MM.1S (cell line): ENCODE measurements around the gene TRPM2.

ENCODE experiments used
- DNase-seq: peaks from one replicate; pipeline ENCODE4 v3.0.0-alpha.2; 2015
- H2AFZ ChIP-seq: fragments of 300-600 bp; sonication (generic); 2 replicates; pipeline ENCODE4 v1.6.0; 2016; ENCODE audit warnings: antibody characterized with exemption, low read length
- H3F3A ChIP-seq: fragments of 300-600 bp; sonication (generic); 2 replicates; pipeline ENCODE4 v1.6.1; 2016; ENCODE audit warnings: mild to moderate bottlenecking, antibody characterized with exemption, low read length, moderate library complexity, mixed read lengths; ENCODE audit not compliant: insufficient read depth
- H3K27ac ChIP-seq: fragments of 300-600 bp; sonication (generic); 2 replicates; pipeline ENCODE4 v1.5.1; 2016; ENCODE audit warnings: mild to moderate bottlenecking, low read length
- H3K27me3 ChIP-seq: fragments of 300-600 bp; sonication (generic); replicated peaks from 2 replicates; pipeline ENCODE4 v1.6.0; 2016; ENCODE audit warnings: low read length; ENCODE audit not compliant: insufficient read depth
- H3K36me3 ChIP-seq: fragments of 300-600 bp; sonication (generic); replicated peaks from 2 replicates; pipeline ENCODE4 v1.6.1; 2016; ENCODE audit warnings: mild to moderate bottlenecking, low read length, mixed read lengths; ENCODE audit not compliant: insufficient read depth
- H3K4me1 ChIP-seq: fragments of 300-600 bp; sonication (generic); 2 replicates; pipeline ENCODE4 v1.6.1; 2016; ENCODE audit warnings: low read length, mixed read lengths
- H3K4me2 ChIP-seq: fragments of 300-600 bp; sonication (generic); 2 replicates; pipeline ENCODE4 v1.6.0; 2016; ENCODE audit warnings: low read depth, low read length
- H3K4me3 ChIP-seq: fragments of 300-600 bp; sonication (generic); 2 replicates; pipeline ENCODE4 v1.5.1; 2016; ENCODE audit warnings: low read length, mixed read lengths
- H3K79me2 ChIP-seq: fragments of 300-600 bp; sonication (generic); 2 replicates; pipeline ENCODE4 v1.6.1; 2016; ENCODE audit warnings: mixed run types, low read length, mixed read lengths
- H3K9ac ChIP-seq: fragments of 300-600 bp; sonication (generic); 2 replicates; pipeline ENCODE4 v1.6.1; 2016; ENCODE audit warnings: low read length, mixed read lengths
- H3K9me2 ChIP-seq: fragments of 300-600 bp; sonication (generic); replicated peaks from 2 replicates; pipeline ENCODE4 v1.6.1; 2016; ENCODE audit warnings: mild to moderate bottlenecking, low read length, mixed read lengths; ENCODE audit not compliant: insufficient read depth
- H3K9me3 ChIP-seq: fragments of 300-600 bp; sonication (generic); replicated peaks from 2 replicates; pipeline ENCODE4 v1.6.1; 2016; ENCODE audit warnings: mild to moderate bottlenecking, low read length, mixed read lengths; ENCODE audit not compliant: insufficient read depth
- H4K20me1 ChIP-seq: fragments of 300-600 bp; sonication (generic); 2 replicates; pipeline ENCODE4 v1.6.1; 2016; ENCODE audit warnings: mild to moderate bottlenecking, low read length, moderate library complexity, mixed read lengths; ENCODE audit not compliant: insufficient read depth
- EZH2 ChIP-seq: fragments of 300-600 bp; sonication (generic); optimal IDR thresholded peaks from 2 replicates; pipeline ENCODE3; 2017; ENCODE audit warnings: low read depth, mild to moderate bottlenecking, antibody characterized with exemption, low read length, mixed read lengths
- EZH2phosphoT487 ChIP-seq: fragments of 300-600 bp; sonication (generic); IDR thresholded peaks from 2 replicates; pipeline ENCODE4 v1.6.1; 2018; ENCODE audit warnings: antibody characterized with exemption, low read length
- TF ChIP-seq, protein P1 (sequence below): fragments of 300-600 bp; sonication (generic); IDR thresholded peaks from 2 replicates; pipeline ENCODE4 v1.5.1; 2016; ENCODE audit warnings: antibody characterized with exemption, low read length, mixed read lengths

TRPM2 gene

DNA sequence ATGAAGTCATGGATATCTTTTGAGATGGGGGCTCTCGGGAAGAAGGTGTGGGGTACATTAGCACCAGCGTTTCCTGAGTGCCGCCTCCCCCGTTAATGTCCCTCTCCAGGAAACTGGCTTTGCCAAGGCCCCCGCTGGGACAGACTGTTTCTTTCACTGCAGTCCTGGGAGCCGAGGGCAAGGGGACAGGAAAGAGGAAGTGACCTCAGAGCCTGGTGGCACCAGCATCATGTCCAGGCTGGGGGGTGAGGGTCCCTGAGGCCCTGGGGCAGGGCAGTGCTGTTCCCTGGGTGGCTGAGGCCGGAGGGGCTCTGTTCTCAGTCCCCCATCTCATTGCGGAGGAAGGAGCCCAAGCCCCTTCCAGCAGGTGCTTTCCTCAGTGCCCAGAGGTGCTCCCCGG, 47.7 kb upstream of the TRPM2 start:
- DNase-seq: no peak
- H3K27me3 ChIP-seq: no peaks in the 10 kb centered on the region
- 0 out of 2 replicates have a peak, but pooled peaks cover 1% of the 10 kb centered on the region for H3K36me3 ChIP-seq
- H3K4me2 ChIP-seq: no peak overlapping the region
- H3K9me3 ChIP-seq: no peaks in the 10 kb centered on the region
- TF ChIP-seq, protein P1, sequence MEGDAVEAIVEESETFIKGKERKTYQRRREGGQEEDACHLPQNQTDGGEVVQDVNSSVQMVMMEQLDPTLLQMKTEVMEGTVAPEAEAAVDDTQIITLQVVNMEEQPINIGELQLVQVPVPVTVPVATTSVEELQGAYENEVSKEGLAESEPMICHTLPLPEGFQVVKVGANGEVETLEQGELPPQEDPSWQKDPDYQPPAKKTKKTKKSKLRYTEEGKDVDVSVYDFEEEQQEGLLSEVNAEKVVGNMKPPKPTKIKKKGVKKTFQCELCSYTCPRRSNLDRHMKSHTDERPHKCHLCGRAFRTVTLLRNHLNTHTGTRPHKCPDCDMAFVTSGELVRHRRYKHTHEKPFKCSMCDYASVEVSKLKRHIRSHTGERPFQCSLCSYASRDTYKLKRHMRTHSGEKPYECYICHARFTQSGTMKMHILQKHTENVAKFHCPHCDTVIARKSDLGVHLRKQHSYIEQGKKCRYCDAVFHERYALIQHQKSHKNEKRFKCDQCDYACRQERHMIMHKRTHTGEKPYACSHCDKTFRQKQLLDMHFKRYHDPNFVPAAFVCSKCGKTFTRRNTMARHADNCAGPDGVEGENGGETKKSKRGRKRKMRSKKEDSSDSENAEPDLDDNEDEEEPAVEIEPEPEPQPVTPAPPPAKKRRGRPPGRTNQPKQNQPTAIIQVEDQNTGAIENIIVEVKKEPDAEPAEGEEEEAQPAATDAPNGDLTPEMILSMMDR: no peak
- TF ChIP-seq EZH2 (no peak), EZH2phosphoT487 (no peak)
- H2AFZ ChIP-seq: no peak overlapping the region
- H3K4me1 ChIP-seq: peaks cover 5% of the 10 kb centered on the region; the same call in 1 of the 2 replicates
- H3K4me3 ChIP-seq: no peak overlapping the region
- no peaks in the 10 kb centered on the region for H3K9me2 ChIP-seq
- no peak overlapping the region for H3K9ac ChIP-seq
- 0 out of 2 replicates have a peak, but pooled peaks cover 4% of the 10 kb centered on the region for H4K20me1 ChIP-seq
- no peak overlapping the region for H3K27ac ChIP-seq
- H3F3A ChIP-seq: no peaks in the 10 kb centered on the region
- H3K79me2 ChIP-seq: peaks cover 83% of the 10 kb centered on the region

DNA sequence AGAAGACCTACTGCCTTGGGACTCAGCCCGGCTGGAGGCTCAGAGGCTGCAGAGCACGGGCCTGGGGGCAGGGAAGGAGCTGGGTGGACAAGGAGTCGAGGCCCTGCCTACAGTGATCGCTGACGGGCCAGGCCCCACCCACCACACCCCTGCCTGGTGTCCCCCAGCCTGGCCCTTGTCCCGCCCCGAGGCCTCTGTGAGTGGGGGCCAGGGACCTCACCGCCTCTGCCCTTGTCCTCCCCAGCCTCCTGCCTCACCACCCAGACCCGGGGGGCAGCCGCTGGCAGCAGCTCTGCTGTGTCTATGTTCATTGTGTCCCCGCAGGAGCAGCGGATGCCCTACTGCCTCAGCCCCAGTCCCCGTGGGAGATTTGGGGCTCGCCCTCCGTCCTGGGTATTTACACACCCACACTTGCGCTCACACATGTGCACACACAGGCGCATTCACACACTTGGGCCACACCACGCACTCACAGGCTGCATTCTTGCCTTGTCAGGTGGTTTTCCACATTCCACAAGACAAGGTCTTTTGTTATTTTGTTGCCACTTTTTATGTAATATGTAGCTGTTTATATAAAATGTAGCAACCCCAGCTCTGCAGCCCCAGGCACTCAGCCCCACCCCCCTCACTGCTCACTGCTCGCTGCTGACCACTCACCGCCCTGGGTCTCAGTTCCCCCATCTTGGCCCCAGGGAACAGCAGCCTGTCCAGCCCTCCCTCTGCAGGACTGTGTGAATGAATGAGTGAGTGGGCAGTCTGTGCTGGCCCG, 46.3 kb upstream of the TRPM2 start:
- Histone ChIP-seq H3F3A (no peaks in the 10 kb centered on the region), H3K4me2 (no peak overlapping the region), H3K9me3 (no peaks in the 10 kb centered on the region), H3K27me3 (no peaks in the 10 kb centered on the region), H3K27ac (no peak overlapping the region), H3K79me2 (peaks cover 69% of the 10 kb centered on the region), H3K36me3 (peaks cover 10% of the 10 kb centered on the region; the same call in 1 of the 2 replicates), H4K20me1 (no peaks in the 10 kb centered on the region), H3K4me3 (no peak overlapping the region), H3K4me1 (no peaks in the 10 kb centered on the region), H3K9ac (no peak overlapping the region), H2AFZ (no peak overlapping the region), H3K9me2 (no peaks in the 10 kb centered on the region)
- no peak for TF ChIP-seq EZH2phosphoT487
- TF ChIP-seq EZH2: no peak
- DNase-seq: no peak

DNA sequence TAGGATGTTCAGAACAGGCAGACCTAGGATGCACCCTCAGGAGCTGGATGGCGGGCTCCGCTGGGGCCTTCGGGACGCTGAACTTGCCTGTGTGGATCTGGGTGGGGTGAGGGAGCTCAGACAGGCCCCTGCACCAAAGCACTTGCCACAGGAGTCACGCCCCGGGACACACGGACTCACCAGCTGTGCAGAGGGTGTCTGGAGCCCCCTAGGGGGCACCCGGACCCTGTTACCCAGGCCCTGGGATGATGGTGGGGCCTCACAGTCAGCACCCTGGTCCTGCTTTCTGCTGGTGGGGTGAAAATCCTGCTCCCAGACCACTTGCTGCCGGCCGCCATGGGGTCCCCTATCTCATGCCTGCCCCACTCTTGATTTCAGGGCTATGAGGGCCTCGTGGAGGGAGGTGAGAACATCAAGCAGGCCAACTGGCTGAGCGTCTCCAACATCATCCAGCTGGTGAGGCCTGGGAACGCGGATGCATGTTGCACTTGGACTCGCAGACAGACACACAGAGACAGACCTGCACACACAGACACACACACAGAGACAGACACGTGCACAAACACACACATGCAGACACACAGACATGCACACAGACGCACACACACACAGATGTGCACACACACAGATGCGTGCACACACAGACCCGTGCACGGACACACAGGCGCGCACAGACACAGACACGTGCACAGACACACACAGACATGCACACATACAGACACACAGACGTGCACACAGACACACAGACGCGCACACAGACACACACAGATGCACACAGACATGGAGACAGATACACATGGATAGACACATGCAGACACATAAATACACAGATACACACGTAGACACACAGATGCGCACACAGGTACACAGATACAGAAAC, 42.6 kb upstream of the TRPM2 start:
- Histone ChIP-seq H3K27ac (no peak overlapping the region), H3F3A (no peaks in the 10 kb centered on the region), H3K9me3 (no peaks in the 10 kb centered on the region), H3K4me1 (no peaks in the 10 kb centered on the region), H3K79me2 (peaks cover 34% of the 10 kb centered on the region), H4K20me1 (no peaks in the 10 kb centered on the region), H3K36me3 (peaks cover 10% of the 10 kb centered on the region; the same call in 1 of the 2 replicates), H3K9ac (no peak overlapping the region), H3K9me2 (no peaks in the 10 kb centered on the region), H3K4me2 (no peak overlapping the region), H2AFZ (no peak overlapping the region), H3K4me3 (no peak overlapping the region), H3K27me3 (no peaks in the 10 kb centered on the region)
- TF ChIP-seq EZH2 (no peak), EZH2phosphoT487 (no peak)
- TF ChIP-seq, protein P1: no peak
- DNase-seq: no peak
